ENCODE measurements around the gene TRAK2.

GRCh38 chr2:201413143-201413542, 38.1 kb downstream of the TRAK2 start:
- TF ChIP-seq CTCF (conservative IDR thresholded peaks at IDR 0.05; ENCODE audit: low read length) (no peak; the same call in none of the 2 replicates), EZH2phosphoT487 (IDR thresholded peaks at IDR 0.05; ENCODE audit: borderline replicate concordance) (no peak)

Data from Loucy (cell line).